Activated naive CD4-positive, alpha-beta T cell treated with anti-CD3 and anti-CD28 coated beads, Interleukin-2, amount 50 U/mL, for 24 hours (primary cell): ENCODE measurements around the gene LRRC23.
"Not testable (repeated sequence)": the region's sequence is repeated elsewhere in the genome, so short reads cannot be mapped to it uniquely, and the experiment has no call there.

ENCODE experiments used
- H3K27ac Mint-ChIP-seq: one replicate; pipeline ENCODE4 v1.8.0; 2021; ENCODE audit warnings: mild to moderate bottlenecking, mixed read lengths
- H3K27me3 Mint-ChIP-seq: one replicate; pipeline ENCODE4 v1.8.0; 2021; ENCODE audit warnings: mixed read lengths
- H3K36me3 Mint-ChIP-seq: one replicate; pipeline ENCODE4 v1.8.0; 2021; ENCODE audit warnings: mixed read lengths
- H3K4me1 Mint-ChIP-seq: one replicate; pipeline ENCODE4 v1.8.0; 2021; ENCODE audit warnings: mixed read lengths
- H3K4me3 Mint-ChIP-seq: one replicate; pipeline ENCODE4 v1.8.0; 2021; ENCODE audit warnings: mild to moderate bottlenecking, mixed read lengths
- H3K9me3 Mint-ChIP-seq: one replicate; pipeline ENCODE4 v1.8.0; 2021; ENCODE audit warnings: mixed read lengths

LRRC23 gene, protein sequence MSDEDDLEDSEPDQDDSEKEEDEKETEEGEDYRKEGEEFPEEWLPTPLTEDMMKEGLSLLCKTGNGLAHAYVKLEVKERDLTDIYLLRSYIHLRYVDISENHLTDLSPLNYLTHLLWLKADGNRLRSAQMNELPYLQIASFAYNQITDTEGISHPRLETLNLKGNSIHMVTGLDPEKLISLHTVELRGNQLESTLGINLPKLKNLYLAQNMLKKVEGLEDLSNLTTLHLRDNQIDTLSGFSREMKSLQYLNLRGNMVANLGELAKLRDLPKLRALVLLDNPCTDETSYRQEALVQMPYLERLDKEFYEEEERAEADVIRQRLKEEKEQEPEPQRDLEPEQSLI

DNA sequence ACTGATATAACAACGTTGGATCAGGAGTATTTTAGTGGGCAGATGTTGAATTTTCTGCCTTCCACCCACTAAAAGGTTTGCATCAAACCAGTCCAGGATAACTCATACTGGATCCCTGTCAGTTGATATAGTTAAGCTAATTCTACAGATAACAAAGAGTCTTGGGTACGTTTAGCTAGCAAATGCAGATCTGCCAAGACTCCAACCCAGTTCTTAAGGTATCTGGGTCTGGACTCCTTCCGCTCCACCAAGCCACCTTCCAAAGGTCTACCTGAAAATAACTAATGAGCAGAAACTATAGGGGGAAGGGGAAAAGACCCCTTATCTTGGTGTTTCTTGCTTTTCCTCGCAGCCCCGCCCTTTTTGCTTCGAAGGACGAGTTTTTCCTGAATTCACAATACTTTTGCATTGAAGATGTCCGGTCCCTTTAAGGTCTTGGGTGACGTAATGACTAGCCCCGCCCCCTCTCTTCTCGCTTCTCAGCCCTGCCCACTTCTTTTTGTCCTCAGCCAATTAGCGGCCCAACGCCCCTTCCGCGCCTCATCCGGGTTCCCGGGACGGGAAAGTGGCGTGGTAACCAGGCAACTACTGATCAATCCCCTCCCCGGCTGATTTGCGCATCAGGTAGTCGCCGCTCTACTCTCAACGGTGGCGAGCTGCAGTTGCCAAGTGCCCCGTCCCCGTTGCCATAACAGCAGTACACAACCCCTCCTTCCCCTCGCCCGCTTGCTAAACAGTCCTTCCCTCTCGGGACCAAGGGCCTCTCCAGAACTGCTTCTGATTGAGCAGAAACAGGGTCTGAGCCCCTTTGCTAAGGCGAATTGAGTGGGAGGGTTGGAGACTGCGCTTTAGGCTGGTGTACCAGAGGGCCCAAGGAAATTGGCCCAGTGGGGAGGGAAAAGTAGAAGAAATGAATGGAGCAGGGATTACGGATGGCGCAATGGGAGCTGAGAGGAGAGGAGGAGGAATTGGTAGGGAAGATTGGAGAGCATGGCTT, at the start of gene LRRC23:
Gene LRRC23, plus strand, starts transcription at position 543 of the 997 bp plus-strand sequence. CDS start 812 bp downstream, outside the sequence.
- H3K4me3 Mint-ChIP-seq, result no peak within 1 kb of the TSS
- no peaks in the 10 kb centered on the region for H3K27me3 Mint-ChIP-seq
- H3K36me3 Mint-ChIP-seq, result no peaks in the 10 kb centered on the region
- H3K4me1 Mint-ChIP-seq, result peaks cover 5% of the 10 kb centered on the region
- H3K9me3 Mint-ChIP-seq, result no peaks in the 10 kb centered on the region
- H3K27ac Mint-ChIP-seq, result no peak within 1 kb of the TSS

DNA sequence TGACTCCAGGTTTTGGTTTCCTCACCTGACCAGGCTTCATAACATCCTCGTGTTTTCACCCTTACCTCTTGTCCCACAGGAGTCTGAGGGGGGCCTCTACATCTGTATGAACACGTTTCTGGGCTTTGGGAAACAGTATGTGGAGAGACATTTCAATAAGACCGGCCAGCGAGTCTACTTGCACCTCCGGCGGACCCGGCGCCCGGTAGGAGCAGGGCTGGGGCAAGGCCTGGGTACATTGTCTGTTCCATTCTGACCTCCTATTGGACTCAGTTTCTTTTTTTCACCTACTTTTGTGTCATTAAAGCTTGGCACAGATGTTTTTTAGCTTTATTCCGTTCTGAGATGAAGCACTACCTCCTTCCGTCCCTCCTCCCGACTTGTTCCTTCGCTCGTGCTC, 49.3 kb upstream of the LRRC23 start:
- Mint-ChIP-seq H3K27me3 (no peaks in the 10 kb centered on the region), H3K36me3 (peaks cover 9% of the 10 kb centered on the region), H3K4me1 (peaks cover 26% of the 10 kb centered on the region), H3K4me3 (no peak overlapping the region), H3K27ac (no peak overlapping the region), H3K9me3 (no peaks in the 10 kb centered on the region)

DNA sequence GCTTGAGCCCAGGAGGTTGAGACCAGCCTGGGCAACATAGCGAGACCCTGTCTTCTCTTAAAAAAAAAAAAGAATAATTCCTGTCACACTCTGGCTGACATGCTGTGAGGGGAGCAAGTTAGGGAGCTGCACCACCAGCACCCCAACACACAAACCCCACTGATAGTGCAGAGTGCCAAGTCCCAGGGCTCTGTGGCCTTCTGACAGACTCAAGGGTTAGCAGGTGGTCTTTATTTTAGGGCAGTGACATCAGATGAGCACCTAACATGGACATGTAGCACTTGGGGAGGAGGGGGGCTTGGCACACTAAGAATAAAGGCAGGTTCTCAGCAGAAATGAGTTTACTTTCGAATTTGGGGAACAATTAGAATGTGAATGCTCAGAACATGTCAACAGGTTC, 45.8 kb upstream of the LRRC23 start:
- H3K9me3 Mint-ChIP-seq, result no peaks in the 10 kb centered on the region
- peaks cover 14% of the 10 kb centered on the region for H3K4me1 Mint-ChIP-seq
- no peaks in the 10 kb centered on the region for H3K27me3 Mint-ChIP-seq
- H3K27ac Mint-ChIP-seq, result no peak overlapping the region
- no peak overlapping the region for H3K4me3 Mint-ChIP-seq
- H3K36me3 Mint-ChIP-seq, result peaks cover 22% of the 10 kb centered on the region

DNA sequence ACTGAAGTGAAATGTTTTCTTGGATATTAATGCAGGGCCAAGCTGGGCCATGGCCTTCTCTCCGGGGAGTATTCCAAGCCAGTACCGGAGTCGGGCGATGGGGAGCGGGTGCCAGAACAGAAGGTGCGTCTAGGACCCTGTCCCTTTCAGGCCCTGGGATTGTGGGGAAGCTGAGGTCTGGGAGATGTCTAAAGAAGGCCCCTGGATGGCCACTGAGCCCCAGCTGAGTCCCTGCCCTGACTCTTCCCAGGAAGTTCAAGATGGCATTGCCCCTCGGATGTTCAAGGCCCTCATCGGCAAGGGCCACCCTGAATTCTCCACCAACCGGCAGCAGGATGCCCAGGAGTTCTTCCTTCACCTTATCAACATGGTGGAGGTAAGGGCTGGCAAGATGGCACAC, 44.5 kb upstream of the LRRC23 start:
- H3K27me3 Mint-ChIP-seq, result no peaks in the 10 kb centered on the region
- H3K36me3 Mint-ChIP-seq, result peaks cover 24% of the 10 kb centered on the region
- H3K27ac Mint-ChIP-seq, result no peak overlapping the region
- H3K4me1 Mint-ChIP-seq, result peaks cover 5% of the 10 kb centered on the region
- H3K9me3 Mint-ChIP-seq, result no peaks in the 10 kb centered on the region
- no peak overlapping the region for H3K4me3 Mint-ChIP-seq

DNA sequence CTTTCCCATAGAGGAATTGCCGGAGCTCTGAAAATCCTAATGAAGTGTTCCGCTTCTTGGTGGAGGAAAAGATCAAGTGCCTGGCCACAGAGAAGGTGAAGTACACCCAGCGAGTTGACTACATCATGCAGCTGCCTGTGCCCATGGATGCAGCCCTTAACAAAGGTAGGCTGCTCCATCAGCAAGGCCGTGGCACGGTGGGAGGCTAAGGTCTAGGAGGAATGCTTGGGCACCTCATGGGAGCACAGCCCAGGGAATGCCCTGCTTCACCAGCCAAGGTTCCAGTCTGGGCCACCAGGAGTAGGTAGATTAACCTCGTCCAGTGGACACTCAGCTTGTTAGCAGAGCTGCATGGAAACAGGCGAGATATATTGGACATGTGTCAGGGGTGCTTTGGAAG, 43.7 kb upstream of the LRRC23 start:
- Mint-ChIP-seq H3K9me3 (no peaks in the 10 kb centered on the region), H3K36me3 (peaks cover 25% of the 10 kb centered on the region), H3K27ac (no peak overlapping the region), H3K4me3 (no peak overlapping the region), H3K27me3 (no peaks in the 10 kb centered on the region), H3K4me1 (peaks cover under 1% of the 10 kb centered on the region)

DNA sequence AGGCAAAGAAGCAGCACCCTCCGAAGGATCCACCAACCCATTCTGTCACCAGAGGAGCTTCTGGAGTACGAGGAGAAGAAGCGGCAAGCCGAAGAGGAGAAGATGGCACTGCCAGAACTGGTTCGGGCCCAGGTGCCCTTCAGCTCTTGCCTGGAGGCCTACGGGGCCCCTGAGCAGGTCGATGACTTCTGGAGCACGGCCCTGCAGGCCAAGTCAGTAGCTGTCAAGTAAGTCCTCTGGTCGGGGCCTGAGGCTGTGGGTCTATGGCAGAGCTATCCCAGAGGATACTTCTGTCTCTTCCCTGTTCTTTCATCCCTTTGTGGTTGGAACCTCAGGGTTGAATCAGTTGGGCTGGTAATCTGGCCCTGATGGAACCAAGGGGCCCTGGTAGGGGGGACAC, 43.2 kb upstream of the LRRC23 start:
- H3K4me1 Mint-ChIP-seq, result no peaks in the 10 kb centered on the region
- peaks cover 25% of the 10 kb centered on the region for H3K36me3 Mint-ChIP-seq
- no peaks in the 10 kb centered on the region for H3K27me3 Mint-ChIP-seq
- H3K27ac Mint-ChIP-seq, result no peak overlapping the region
- no peak overlapping the region for H3K4me3 Mint-ChIP-seq
- H3K9me3 Mint-ChIP-seq, result no peaks in the 10 kb centered on the region

DNA sequence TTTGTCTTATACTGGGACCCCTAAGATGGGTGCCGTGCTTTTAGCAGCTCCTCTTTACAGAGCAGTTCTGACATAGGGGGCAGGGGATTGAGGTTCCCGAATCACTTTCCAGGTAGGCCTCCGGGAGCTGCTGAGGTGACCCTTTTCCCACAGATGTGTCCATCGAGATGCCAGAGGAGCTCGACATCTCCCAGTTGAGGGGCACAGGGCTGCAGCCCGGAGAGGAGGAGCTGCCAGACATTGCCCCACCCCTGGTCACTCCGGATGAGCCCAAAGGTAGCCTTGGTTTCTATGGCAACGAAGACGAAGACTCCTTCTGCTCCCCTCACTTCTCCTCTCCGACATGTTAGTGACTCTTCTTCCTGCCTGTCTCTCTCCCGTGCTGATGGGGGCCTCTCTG, 41.6 kb upstream of the LRRC23 start:
- no peaks in the 10 kb centered on the region for H3K9me3 Mint-ChIP-seq
- no peaks in the 10 kb centered on the region for H3K27me3 Mint-ChIP-seq
- no peaks in the 10 kb centered on the region for H3K4me1 Mint-ChIP-seq
- no peak overlapping the region for H3K27ac Mint-ChIP-seq
- peaks cover 19% of the 10 kb centered on the region for H3K36me3 Mint-ChIP-seq
- no peak overlapping the region for H3K4me3 Mint-ChIP-seq

DNA sequence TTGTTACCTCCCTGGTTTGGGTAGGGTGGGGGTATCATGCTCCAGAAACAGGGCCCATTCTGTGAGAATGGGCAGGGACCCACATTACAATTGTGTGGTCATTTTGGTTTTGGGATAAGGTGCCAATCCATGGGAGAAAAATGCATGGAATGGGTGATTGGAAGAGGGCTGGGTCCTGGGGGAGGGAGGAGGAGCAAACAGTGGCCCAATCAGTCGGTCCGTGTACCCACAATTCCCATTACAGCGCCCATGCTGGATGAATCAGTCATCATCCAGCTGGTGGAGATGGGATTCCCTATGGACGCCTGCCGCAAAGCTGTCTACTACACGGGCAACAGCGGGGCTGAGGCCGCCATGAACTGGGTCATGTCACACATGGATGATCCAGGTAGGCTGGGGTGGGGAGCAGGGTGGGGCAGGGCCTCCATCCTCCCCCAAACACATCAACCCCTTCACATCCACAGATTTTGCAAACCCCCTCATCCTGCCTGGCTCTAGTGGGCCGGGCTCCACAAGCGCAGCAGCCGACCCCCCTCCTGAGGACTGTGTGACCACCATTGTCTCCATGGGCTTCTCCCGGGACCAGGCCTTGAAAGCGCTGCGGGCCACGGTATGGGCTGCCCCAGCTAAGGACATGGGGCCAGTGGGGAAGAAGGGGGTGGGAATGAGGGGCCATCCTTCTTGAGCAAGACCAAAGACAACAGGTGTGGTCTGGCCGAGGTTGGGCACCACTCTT, 40.9 kb upstream of the LRRC23 start:
- Mint-ChIP-seq H3K4me3 (no peak overlapping the region), H3K9me3 (no peaks in the 10 kb centered on the region), H3K27ac (no peak overlapping the region), H3K4me1 (peaks cover 7% of the 10 kb centered on the region), H3K27me3 (no peaks in the 10 kb centered on the region), H3K36me3 (peaks cover 22% of the 10 kb centered on the region)

DNA sequence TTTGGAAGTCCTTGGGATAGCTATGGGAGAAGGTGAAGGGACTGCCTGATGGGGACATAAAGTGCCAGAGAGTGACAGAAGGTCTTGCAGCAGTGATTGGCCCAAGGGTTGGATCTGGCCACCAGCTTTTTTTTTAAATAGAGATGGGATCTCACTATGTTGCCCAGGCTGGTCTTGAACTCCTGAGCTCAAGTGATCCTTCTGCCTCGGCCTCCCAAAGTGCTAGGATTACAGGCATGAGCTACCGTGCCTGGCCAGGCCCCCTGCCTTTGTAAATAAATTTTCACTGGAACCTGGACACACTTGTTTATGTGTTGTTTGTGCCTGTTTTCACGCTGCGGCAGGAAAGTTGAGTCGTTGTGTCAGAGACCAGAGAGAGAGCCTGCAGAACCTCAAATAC, 39.3 kb upstream of the LRRC23 start:
- H3K27ac Mint-ChIP-seq, result peak overlapping the region; percentile 77
- H3K27me3 Mint-ChIP-seq, H3K4me3 Mint-ChIP-seq, H3K9me3 Mint-ChIP-seq: not testable (repeated sequence)
- H3K4me1 Mint-ChIP-seq, result peaks cover 22% of the 10 kb centered on the region
- peaks cover 25% of the 10 kb centered on the region for H3K36me3 Mint-ChIP-seq

DNA sequence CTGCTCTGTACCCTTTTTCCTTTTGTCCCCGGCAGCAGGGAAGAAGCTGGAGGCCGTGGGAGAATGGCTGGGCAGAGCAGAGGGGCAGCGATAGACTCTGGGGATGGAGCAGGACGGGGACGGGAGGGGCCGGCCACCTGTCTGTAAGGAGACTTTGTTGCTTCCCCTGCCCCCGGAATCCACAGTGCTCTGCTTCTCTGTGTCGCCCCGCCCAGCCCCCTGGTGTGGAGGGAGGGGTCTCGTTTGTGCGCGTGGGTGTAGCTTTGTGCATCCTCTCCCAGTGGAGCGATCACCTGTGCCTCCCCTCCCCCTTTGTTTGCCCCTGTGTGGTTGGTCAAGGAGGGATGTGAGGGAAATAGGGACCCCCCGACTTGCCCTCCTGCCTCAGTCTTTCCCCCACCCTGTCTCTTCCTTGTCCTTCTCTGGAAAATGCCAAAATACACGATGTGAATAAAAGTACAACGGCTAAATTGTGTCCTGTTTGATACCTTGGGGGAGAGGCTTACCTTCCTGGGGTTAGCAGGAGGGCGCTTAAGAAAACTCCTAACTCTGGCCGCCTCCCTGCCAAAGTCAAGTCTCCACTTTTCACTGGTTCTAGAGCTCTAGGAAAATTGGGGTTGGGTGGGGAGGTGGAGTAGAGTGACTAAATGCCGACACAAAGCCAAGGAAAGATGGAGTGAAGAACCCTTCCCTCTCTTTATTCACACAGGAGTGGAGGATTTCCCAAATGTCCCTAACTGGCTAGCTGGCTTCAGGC, 38.3 kb upstream of the LRRC23 start:
- Mint-ChIP-seq H3K9me3 (no peaks in the 10 kb centered on the region), H3K27me3 (no peaks in the 10 kb centered on the region), H3K27ac (no peak overlapping the region), H3K36me3 (peaks cover 16% of the 10 kb centered on the region), H3K4me3 (peak overlapping the region; percentile 94), H3K4me1 (peaks cover 32% of the 10 kb centered on the region)

DNA sequence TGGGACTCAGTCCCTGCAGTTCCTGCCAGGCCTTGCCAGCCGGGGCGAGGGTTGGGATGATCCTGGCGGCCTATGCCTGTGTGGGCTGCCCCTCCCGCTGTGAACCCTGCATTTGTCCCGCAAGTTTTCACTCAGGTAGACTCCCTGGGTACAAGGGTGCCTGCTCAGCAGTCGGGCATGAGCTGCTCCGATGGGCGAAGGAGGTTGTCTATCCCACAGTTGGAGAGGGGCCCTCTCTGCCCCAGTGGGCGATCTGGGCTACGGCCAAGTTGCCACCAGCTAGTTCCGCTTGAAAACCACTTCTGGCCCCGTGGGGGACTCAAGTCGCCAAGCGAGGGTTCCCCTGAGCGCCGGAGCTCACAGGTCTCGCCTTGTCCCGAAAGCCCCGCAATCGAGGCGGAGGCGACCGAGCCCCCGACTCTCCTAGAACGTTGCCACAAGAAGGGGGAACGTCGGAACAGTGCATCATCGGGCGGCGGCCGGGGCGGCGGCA, 37.7 kb upstream of the LRRC23 start:
- no peaks in the 10 kb centered on the region for H3K27me3 Mint-ChIP-seq
- peaks cover 38% of the 10 kb centered on the region for H3K4me1 Mint-ChIP-seq
- peak overlapping the region; percentile 98 for H3K27ac Mint-ChIP-seq
- H3K4me3 Mint-ChIP-seq, result peak overlapping the region; percentile 94
- H3K9me3 Mint-ChIP-seq, result no peaks in the 10 kb centered on the region
- H3K36me3 Mint-ChIP-seq, result peaks cover 16% of the 10 kb centered on the region

DNA sequence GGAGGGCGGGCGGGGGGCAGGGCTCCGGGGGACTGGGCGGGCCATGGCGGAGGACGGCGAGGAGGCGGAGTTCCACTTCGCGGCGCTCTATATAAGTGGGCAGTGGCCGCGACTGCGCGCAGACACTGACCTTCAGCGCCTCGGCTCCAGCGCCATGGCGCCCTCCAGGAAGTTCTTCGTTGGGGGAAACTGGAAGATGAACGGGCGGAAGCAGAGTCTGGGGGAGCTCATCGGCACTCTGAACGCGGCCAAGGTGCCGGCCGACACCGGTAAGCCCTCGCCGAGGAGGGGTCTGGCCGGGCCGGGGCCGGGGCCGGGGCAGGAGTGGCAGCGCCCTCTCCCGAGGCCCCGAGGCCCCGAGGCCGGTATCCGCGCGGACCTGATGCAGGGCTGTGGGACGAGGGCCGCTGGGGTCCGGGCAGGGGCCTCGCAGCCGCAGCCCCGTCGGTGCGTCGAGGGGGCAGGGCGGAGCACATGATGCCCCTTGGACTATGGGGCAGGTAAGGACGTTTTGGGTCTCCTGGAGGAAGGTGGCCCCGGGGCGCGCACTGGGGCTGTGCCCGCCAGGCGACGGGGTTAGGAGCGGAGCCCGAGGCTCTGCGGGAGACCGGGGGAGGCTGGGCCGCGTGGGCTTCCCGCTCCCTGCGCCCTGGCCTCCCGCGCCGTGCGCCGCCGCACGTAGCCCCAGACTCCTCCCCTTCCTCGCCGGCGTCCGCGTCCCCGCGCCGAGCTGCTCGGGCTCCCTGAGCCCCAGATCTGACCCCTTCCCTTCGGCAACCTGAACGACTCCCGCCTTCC, 37.0 kb upstream of the LRRC23 start, which contains the start of gene TPI1:
Gene TPI1, plus strand, starts transcription at position 119 of the 798 bp plus-strand sequence. Its CDS starts 36 bp downstream, at position 155.
- H3K27me3 Mint-ChIP-seq, result no peaks in the 10 kb centered on the region
- peaks cover 12% of the 10 kb centered on the region for H3K36me3 Mint-ChIP-seq
- H3K4me1 Mint-ChIP-seq, result peaks cover 44% of the 10 kb centered on the region
- no peaks in the 10 kb centered on the region for H3K9me3 Mint-ChIP-seq
- peak within 1 kb of the TSS; percentile 98 for H3K27ac Mint-ChIP-seq
- peak within 1 kb of the TSS; percentile 94 for H3K4me3 Mint-ChIP-seq

DNA sequence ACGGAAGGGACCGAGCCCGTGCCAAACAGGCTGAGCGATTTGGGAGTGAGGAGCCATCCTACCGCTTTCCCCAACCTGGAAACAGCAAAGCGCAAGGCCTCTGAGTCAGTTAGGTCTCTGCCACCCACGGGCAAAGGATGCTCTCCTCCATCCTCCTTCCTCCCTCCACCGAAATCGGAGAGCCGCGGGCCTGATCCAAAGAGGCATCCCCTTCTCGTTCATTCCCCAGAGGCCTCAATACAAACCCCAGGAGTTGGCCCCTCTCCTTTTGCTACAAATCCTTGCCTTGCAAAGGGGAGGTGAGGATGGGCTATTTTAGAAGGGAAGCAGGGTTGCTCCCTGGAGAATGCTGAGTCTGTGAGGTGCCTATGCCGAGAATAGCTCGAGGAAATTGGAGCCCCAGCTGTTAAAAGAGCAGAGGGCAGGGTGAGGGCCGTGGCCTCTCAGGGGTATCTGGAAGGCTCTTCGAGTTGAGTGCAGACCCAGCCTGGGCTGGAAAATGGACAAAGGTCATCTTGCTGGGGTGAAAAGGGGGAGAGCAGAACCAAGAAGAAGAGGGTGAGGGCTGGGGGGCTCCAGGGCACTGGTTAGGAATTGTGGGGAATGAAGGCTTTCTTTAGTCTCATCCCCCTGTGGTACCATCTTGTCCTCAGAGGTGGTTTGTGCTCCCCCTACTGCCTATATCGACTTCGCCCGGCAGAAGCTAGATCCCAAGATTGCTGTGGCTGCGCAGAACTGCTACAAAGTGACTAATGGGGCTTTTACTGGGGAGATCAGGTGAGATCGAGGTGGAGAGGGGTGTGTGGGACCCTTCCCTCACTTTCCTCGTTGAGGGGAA, 36.2 kb upstream of the LRRC23 start:
- Mint-ChIP-seq H3K9me3 (no peaks in the 10 kb centered on the region), H3K36me3 (peaks cover 12% of the 10 kb centered on the region), H3K27me3 (no peaks in the 10 kb centered on the region), H3K4me3 (peak overlapping the region; percentile 93), H3K27ac (peak overlapping the region; percentile 83), H3K4me1 (peaks cover 44% of the 10 kb centered on the region)
